Hippocampal formation (tissue), 2 donors: Measurements from ENCODE around the gene HNRNPH3.

Experiments
- DNase-seq, 2 donors: peaks; one replicate each; lab custom pipeline; 2025; lab: John Stamatoyannopoulos, UW

HNRNPH3 gene

GRCh38 chr10:68330852-68331454, 911 bp upstream of the HNRNPH3 start:
- DNase-seq, result peak in 1 of 2 donors; percentile 56

- DNase-seq, result peak; percentile 72 to 74
Measured at GRCh38 chr10:68332259-68333057, 594 bp downstream of the HNRNPH3 start, which contains the start of gene PBLD. PBLD (minus strand) TSS chr10:68332928; CDS start chr10:68306844, 26,084 bp downstream.

- DNase-seq, result no peak
Measured at GRCh38 chr10:68333058-68333395, 1.2 kb downstream of the HNRNPH3 start.

- no peak for DNase-seq
Measured at GRCh38 chr10:68333440-68334431, 1.9 kb downstream of the HNRNPH3 start.

GRCh38 chr10:68334672-68335467, 3.0 kb downstream of the HNRNPH3 start:
- no peak for DNase-seq

GRCh38 chr10:68336754-68337351, 5.0 kb downstream of the HNRNPH3 start:
- no peak for DNase-seq

GRCh38 chr10:68340358-68341080, 8.7 kb downstream of the HNRNPH3 start:
- no peak for DNase-seq

- DNase-seq, result no peak
Measured at GRCh38 chr10:68342909-68343516, 11.1 kb downstream of the HNRNPH3 start.

GRCh38 chr10:68345621-68346020, 13.8 kb downstream of the HNRNPH3 start:
- DNase-seq, result no peak

- no peak for DNase-seq
Measured at GRCh38 chr10:68346774-68347173, 14.9 kb downstream of the HNRNPH3 start.

GRCh38 chr10:68348265-68348741, 16.4 kb downstream of the HNRNPH3 start:
- DNase-seq, result peak in 1 of 2 donors; percentile 25

GRCh38 chr10:68353537-68353936, 21.7 kb downstream of the HNRNPH3 start:
- no peak for DNase-seq

GRCh38 chr10:68359189-68359588, 27.3 kb downstream of the HNRNPH3 start:
- DNase-seq, result no peak

- DNase-seq, result no peak
Measured at GRCh38 chr10:68362590-68362989, 30.7 kb downstream of the HNRNPH3 start.

GRCh38 chr10:68364101-68364886, 32.4 kb downstream of the HNRNPH3 start:
- DNase-seq, result no peak

GRCh38 chr10:68365611-68366010, 33.7 kb downstream of the HNRNPH3 start:
- DNase-seq, result no peak

GRCh38 chr10:68366600-68366999, 34.7 kb downstream of the HNRNPH3 start:
- no peak for DNase-seq

- no peak for DNase-seq
Measured at GRCh38 chr10:68367121-68367520, 35.3 kb downstream of the HNRNPH3 start.

- no peak for DNase-seq
Measured at GRCh38 chr10:68371604-68372003, 39.7 kb downstream of the HNRNPH3 start.
